OCI-LY7 (cell line): Measurements from ENCODE around the gene LEF1. TPM values are rescaled to one million over a fixed set of nuclear protein-coding genes. Genes with fewer than 3 reads are reported as not detected.
A peak's percentile ranks its signal among the peaks of the same experiment; 100 is the strongest.

Experiments
- BruUV-seq: library from RNA; stranded (reverse); fragments of 400-500 nt; replicated peaks from 2 replicates; lab custom pipeline; 2021; lab: Mats Ljungman, UMichigan
- CTCF ChIA-PET: fragments of 300-600 bp; sonication (Branson Sonifier 250); formaldehyde crosslinking; loops from one replicate; lab custom pipeline; 2022; ENCODE audit warnings: antibody characterized with exemption; ENCODE audit not compliant: unreplicated experiment; lab: Charles Lee
- POLR2A ChIA-PET: fragments of 300-600 bp; sonication (Branson Sonifier 250); formaldehyde crosslinking; loops from one replicate; lab custom pipeline; 2022; ENCODE audit warnings: antibody characterized with exemption; lab: Charles Lee
- DNase-seq: peaks from one replicate; pipeline ENCODE4 v3.0.0-alpha.2; 2015; ENCODE audit warnings: low spot score
- H2AFZ ChIP-seq: fragments of 200-600 bp; sonication (generic), shearing (Covaris generic); 2 replicates; pipeline ENCODE4 v1.6.1; 2014; ENCODE audit warnings: mild to moderate bottlenecking, antibody characterized with exemption, low read length, moderate library complexity
- H3K27ac ChIP-seq: fragments of 200-600 bp; sonication (generic); 2 replicates; pipeline ENCODE4 v1.5.1; 2014; ENCODE audit warnings: mixed run types, low read depth, mild to moderate bottlenecking, moderate library complexity, low read length, inconsistent platforms; ENCODE audit not compliant: poor library complexity, severe bottlenecking
- H3K36me3 ChIP-seq: fragments of 200-600 bp; sonication (generic); 2 replicates; pipeline ENCODE4 v1.6.1; 2014; ENCODE audit warnings: mild to moderate bottlenecking, antibody characterized with exemption, low read length, moderate library complexity, mixed read lengths; ENCODE audit not compliant: insufficient read depth
- H3K4me1 ChIP-seq: fragments of 200-600 bp; sonication (generic); 2 replicates; pipeline ENCODE4 v1.5.1; 2014; ENCODE audit warnings: mild to moderate bottlenecking, low read length; ENCODE audit not compliant: insufficient read depth, poor library complexity, severe bottlenecking
- H3K4me2 ChIP-seq: fragments of 200-600 bp; sonication (generic); 2 replicates; pipeline ENCODE4 v1.6.1; 2014; ENCODE audit warnings: mild to moderate bottlenecking, low read length
- H3K4me3 ChIP-seq: fragments of 200-600 bp; sonication (generic); 2 replicates; pipeline ENCODE4 v1.5.1; 2014; ENCODE audit warnings: mild to moderate bottlenecking, low read depth, low read length; ENCODE audit not compliant: poor library complexity, severe bottlenecking
- H3K79me2 ChIP-seq: fragments of 200-600 bp; sonication (generic); 2 replicates; pipeline ENCODE4 v1.6.1; 2016; ENCODE audit warnings: low read depth, mild to moderate bottlenecking, low read length, moderate library complexity, mixed read lengths; ENCODE audit not compliant: insufficient read depth
- H3K9me2 ChIP-seq: fragments of 200-600 bp; sonication (generic); 2 replicates; pipeline ENCODE4 v1.6.1; 2016; ENCODE audit warnings: mild to moderate bottlenecking, low read length, mixed read lengths; ENCODE audit not compliant: insufficient read depth
- H3K9me3 ChIP-seq: fragments of 200-600 bp; sonication (generic); 2 replicates; pipeline ENCODE4 v1.6.1; 2014; ENCODE audit warnings: mild to moderate bottlenecking, mixed run types, low read length, mixed read lengths
- H4K20me1 ChIP-seq: fragments of 200-600 bp; sonication (generic); 2 replicates; pipeline ENCODE4 v1.6.1; 2014; ENCODE audit warnings: mild to moderate bottlenecking, antibody characterized with exemption, low read length, moderate library complexity, mixed read lengths; ENCODE audit not compliant: insufficient read depth
- EZH2phosphoT487 ChIP-seq: fragments of 200-600 bp; sonication (generic); IDR thresholded peaks from 2 replicates; pipeline ENCODE4 v1.6.1; 2018; ENCODE audit warnings: low read depth, borderline replicate concordance, mild to moderate bottlenecking, mixed run types, antibody characterized with exemption, low read length, moderate library complexity, mixed read lengths
- intact Hi-C: fragments of 100-400 bp; cut with micrococcal nuclease; formaldehyde crosslinking; loops from one replicate; pipeline ENCODE4 v1.10.0; 2022; ENCODE audit not compliant: unreplicated experiment
- total RNA-seq, 2 experiments: library from RNA; depleted of rRNA in 1 of 2; stranded (reverse); fragments of >200 nt in 1 of 2; shearing (Covaris generic) in 1 of 2; gene quantifications; 2 replicates each; pipeline ENCODE4 v1.2.3, GENCODE V29; 2014 to 2022
- TF ChIP-seq, protein P1 (sequence below): fragments of 200-600 bp; sonication (generic); conservative IDR thresholded peaks from 2 replicates; pipeline ENCODE4 v1.5.1; 2014; ENCODE audit warnings: mild to moderate bottlenecking, antibody characterized with exemption, low read length, moderate library complexity, mixed read lengths

LEF1 gene
- total RNA-seq, 2 experiments from 2014 or later, result 207 to 223 TPM

- intact Hi-C loops, result no loop called here
- peaks cover 16% of the 10 kb centered on the region for H3K4me1 ChIP-seq
- BruUV-seq, result no TSS peak
- H4K20me1 ChIP-seq, result peaks cover 19% of the 10 kb centered on the region; the same call in 1 of the 2 replicates
- H3K36me3 ChIP-seq, result peaks cover 82% of the 10 kb centered on the region
- H3K4me3 ChIP-seq, result no peak overlapping the region
- TF ChIP-seq EZH2phosphoT487, result no peak
- TF ChIP-seq, protein P1, sequence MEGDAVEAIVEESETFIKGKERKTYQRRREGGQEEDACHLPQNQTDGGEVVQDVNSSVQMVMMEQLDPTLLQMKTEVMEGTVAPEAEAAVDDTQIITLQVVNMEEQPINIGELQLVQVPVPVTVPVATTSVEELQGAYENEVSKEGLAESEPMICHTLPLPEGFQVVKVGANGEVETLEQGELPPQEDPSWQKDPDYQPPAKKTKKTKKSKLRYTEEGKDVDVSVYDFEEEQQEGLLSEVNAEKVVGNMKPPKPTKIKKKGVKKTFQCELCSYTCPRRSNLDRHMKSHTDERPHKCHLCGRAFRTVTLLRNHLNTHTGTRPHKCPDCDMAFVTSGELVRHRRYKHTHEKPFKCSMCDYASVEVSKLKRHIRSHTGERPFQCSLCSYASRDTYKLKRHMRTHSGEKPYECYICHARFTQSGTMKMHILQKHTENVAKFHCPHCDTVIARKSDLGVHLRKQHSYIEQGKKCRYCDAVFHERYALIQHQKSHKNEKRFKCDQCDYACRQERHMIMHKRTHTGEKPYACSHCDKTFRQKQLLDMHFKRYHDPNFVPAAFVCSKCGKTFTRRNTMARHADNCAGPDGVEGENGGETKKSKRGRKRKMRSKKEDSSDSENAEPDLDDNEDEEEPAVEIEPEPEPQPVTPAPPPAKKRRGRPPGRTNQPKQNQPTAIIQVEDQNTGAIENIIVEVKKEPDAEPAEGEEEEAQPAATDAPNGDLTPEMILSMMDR, result no peak
- H3K9me3 ChIP-seq, result no peaks in the 10 kb centered on the region
- ChIA-PET CTCF (no interaction called here), POLR2A (interaction anchor here (0.6 to 2.5 kb wide), 5 partner anchors 10 to 59 kb away, joined by 3 to 11 read pairs (median 4); no protein-coding TSS in a partner anchor)
- no peak for DNase-seq
- peaks cover 83% of the 10 kb centered on the region for H3K79me2 ChIP-seq
- H3K4me2 ChIP-seq, result 0 out of 2 replicates have a peak overlapping the region, but pooled peaks have one; percentile 6
- no peak overlapping the region for H3K27ac ChIP-seq
- no peaks in the 10 kb centered on the region for H3K9me2 ChIP-seq
- H2AFZ ChIP-seq, result no peak overlapping the region
Observed at GRCh38 chr4:108100827-108101226, 67.9 kb downstream of the LEF1 start.

- CTCF ChIA-PET, result no interaction called here
- no peaks in the 10 kb centered on the region for H3K9me3 ChIP-seq
- no peak overlapping the region for H3K27ac ChIP-seq
- no peak for TF ChIP-seq EZH2phosphoT487
- TF ChIP-seq, protein P1, result no peak
- H3K4me3 ChIP-seq, result no peak overlapping the region
- peaks cover 25% of the 10 kb centered on the region; the same call in 1 of the 2 replicates for H4K20me1 ChIP-seq
- no peak for DNase-seq
- peaks cover 16% of the 10 kb centered on the region for H3K4me1 ChIP-seq
- intact Hi-C loops, result no loop called here
- H3K9me2 ChIP-seq, result no peaks in the 10 kb centered on the region
- H2AFZ ChIP-seq, result no peak overlapping the region
- POLR2A ChIA-PET, result interaction anchor here (0.7 to 1.4 kb wide), 5 partner anchors 8 to 119 kb away, joined by 3 to 4 read pairs (median 3); no protein-coding TSS in a partner anchor
- H3K4me2 ChIP-seq, result no peak overlapping the region
- H3K36me3 ChIP-seq, result peaks cover 85% of the 10 kb centered on the region
- no TSS peak for BruUV-seq
- peaks cover 86% of the 10 kb centered on the region for H3K79me2 ChIP-seq
Observed at GRCh38 chr4:108099838-108100237, 68.9 kb downstream of the LEF1 start.

- H3K9me3 ChIP-seq, result no peaks in the 10 kb centered on the region
- peaks cover 86% of the 10 kb centered on the region for H3K36me3 ChIP-seq
- no peaks in the 10 kb centered on the region for H3K9me2 ChIP-seq
- no peak overlapping the region for H3K27ac ChIP-seq
- TF ChIP-seq, protein P1, result no peak
- no peak for TF ChIP-seq EZH2phosphoT487
- H2AFZ ChIP-seq, result no peak overlapping the region
- H3K4me1 ChIP-seq, result peaks cover 32% of the 10 kb centered on the region
- H3K79me2 ChIP-seq, result peaks cover 92% of the 10 kb centered on the region; the same call in 1 of the 2 replicates
- DNase-seq, result no peak
- CTCF ChIA-PET, result no interaction called here
- H4K20me1 ChIP-seq, result peaks cover 17% of the 10 kb centered on the region; the same call in 1 of the 2 replicates
- no peak overlapping the region for H3K4me2 ChIP-seq
- POLR2A ChIA-PET, result interaction anchor here (0.6 to 1.5 kb wide), 2 partner anchors 32 to 33 kb away, joined by 3 to 5 read pairs; no protein-coding TSS in a partner anchor
- no peak overlapping the region for H3K4me3 ChIP-seq
- BruUV-seq, result no TSS peak
- intact Hi-C loops, result no loop called here
Observed at GRCh38 chr4:108097990-108098553, 70.7 kb downstream of the LEF1 start.
